Left ventricle myocardium inferior (tissue), 1 donor: ENCODE results near the gene NACA. TPM values are rescaled to one million over a fixed set of nuclear protein-coding genes. Genes with fewer than 3 reads are reported as not detected.
A peak's percentile ranks its signal among the peaks of the same experiment; 100 is the strongest.

Source experiments
- DNase-seq: peaks from one replicate; pipeline ENCODE4 v3.0.0-alpha.2; 2020
- H3K27ac ChIP-seq: fragments of 200-600 bp; replicated peaks from 2 replicates; pipeline ENCODE4 v1.8.0; 2021
- H3K27me3 ChIP-seq: fragments of 200-600 bp; 2 replicates; pipeline ENCODE4 v1.8.0; 2021; ENCODE audit warnings: low read depth
- H3K36me3 ChIP-seq: fragments of 200-600 bp; 2 replicates; pipeline ENCODE4 v1.8.0; 2021
- H3K4me1 ChIP-seq: fragments of 200-600 bp; 2 replicates; pipeline ENCODE4 v1.8.0; 2021
- H3K4me3 ChIP-seq: fragments of 200-600 bp; 2 replicates; pipeline ENCODE4 v1.8.0; 2021; ENCODE audit warnings: mild to moderate bottlenecking, moderate library complexity
- H3K9me3 ChIP-seq: fragments of 200-600 bp; replicated peaks from 2 replicates; pipeline ENCODE4 v1.8.0; 2021
- intact Hi-C: fragments of 100-400 bp; cut with micrococcal nuclease; formaldehyde crosslinking; loops from one replicate; pipeline ENCODE4 v1.11.0; 2022
- long read RNA-seq: library from polyadenylated mRNA; unstranded; transcript quantifications from one replicate; pipeline ENCODE4 v2.0.0, GENCODE V29; 2021
- total RNA-seq: library from RNA; stranded (reverse); fragmentation: NEBNext Ultra II Directional; extraction: Animal tissue kit (Norgen Biotek cat#: 25700); gene quantifications from one replicate; pipeline ENCODE4 v1.2.1, GENCODE V29; 2021
- TF ChIP-seq, protein P1 (sequence below): fragments of 200-600 bp; IDR thresholded peaks from 2 replicates; pipeline ENCODE4 v1.8.0; 2021; ENCODE audit warnings: antibody characterized with exemption, mild to moderate bottlenecking, borderline replicate concordance
- donor health status: DM: no; HTN: yes; CAD: no; lungs with severe emphysema.

Gene NACA
- total RNA-seq = 477 TPM
- long read RNA-seq, transcript NACA-201 (8 exons, 2,690 nt) = major isoform, 112 of 253 reads
- long read RNA-seq, transcript NACA-204 (8 exons, 802 nt) = minor isoform, 6 of 253 reads
- long read RNA-seq, transcript NACA-202 (8 exons, 1,059 nt) = minor isoform, 9 of 253 reads
- long read RNA-seq, partial matches to known transcripts = 112 of 253 reads
- long read RNA-seq, other reads (novel, unspliced or antisense) = 14 of 253 reads

DNA sequence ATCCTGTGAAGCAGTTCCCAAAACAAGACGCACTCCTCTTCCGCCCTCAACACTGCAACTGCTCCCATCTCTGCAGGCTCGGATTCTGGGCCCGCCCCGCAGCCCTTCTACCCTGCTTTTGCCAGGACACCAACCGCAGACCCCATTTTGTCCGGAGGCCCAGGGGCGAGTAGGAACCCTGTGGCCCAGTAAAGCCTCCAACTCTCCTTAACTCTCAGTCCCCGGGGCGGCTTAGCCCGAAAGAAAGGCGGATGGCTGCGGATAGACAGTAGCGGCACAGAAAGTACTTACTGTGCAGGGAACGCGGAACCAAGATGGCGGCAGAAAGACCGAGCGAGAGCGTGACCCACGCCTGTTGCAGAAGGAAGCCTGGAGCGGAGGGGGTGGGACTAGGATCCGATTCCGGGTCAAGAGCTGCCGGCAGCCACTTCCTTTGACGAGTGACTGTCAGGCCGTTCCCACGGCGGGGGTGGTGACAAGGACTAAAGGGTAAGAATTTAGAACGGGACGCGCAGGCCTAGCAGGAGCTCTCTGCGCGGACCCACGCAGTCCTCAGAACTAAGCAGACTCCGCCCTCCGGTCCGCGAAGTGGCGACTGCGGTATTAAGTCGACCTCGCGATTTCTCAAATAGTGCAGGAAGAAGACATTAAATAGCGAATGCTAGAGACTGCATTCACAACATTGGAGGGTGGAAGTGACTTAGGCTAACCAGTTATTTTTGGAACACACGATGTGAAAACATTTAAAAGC lies at the start of gene NACA:
NACA (minus strand) TSS at position 328 of the 751 bp plus-strand sequence. CDS start 778 bp downstream, outside the sequence.
- Histone ChIP-seq H3K36me3 (peaks cover 19% of the 10 kb centered on the region), H3K4me3 (peak within 1 kb of the TSS; percentile 82), H3K4me1 (peaks cover 49% of the 10 kb centered on the region), H3K9me3 (no peaks in the 10 kb centered on the region), H3K27me3 (no peaks in the 10 kb centered on the region), H3K27ac (peak within 1 kb of the TSS; percentile 95)
- intact Hi-C loops = loop anchor here (10.0 kb wide), 1 partner anchor 80 kb away; the partner anchor contains the start of gene ATP5F1B
- DNase-seq = peak; percentile 99
- TF ChIP-seq, protein P1, sequence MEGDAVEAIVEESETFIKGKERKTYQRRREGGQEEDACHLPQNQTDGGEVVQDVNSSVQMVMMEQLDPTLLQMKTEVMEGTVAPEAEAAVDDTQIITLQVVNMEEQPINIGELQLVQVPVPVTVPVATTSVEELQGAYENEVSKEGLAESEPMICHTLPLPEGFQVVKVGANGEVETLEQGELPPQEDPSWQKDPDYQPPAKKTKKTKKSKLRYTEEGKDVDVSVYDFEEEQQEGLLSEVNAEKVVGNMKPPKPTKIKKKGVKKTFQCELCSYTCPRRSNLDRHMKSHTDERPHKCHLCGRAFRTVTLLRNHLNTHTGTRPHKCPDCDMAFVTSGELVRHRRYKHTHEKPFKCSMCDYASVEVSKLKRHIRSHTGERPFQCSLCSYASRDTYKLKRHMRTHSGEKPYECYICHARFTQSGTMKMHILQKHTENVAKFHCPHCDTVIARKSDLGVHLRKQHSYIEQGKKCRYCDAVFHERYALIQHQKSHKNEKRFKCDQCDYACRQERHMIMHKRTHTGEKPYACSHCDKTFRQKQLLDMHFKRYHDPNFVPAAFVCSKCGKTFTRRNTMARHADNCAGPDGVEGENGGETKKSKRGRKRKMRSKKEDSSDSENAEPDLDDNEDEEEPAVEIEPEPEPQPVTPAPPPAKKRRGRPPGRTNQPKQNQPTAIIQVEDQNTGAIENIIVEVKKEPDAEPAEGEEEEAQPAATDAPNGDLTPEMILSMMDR = no peak

DNA sequence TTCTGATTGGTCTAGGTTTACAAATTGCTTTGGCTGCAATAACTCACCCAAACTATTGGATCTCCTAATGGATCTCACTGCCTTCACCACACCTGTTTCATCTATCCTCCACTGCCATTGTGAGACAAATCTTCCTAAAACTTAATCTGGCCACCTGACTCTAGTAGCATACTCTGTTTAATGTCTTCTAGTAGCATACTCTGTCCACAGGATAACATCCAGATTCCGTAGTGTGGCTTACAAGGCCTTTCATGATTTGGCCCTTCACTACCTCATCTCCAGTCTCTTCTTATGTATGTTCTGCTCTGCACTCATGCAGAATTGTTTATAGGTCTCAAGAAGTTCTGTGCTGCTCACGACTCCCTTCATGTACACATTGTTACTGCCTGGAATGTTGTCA lies 48.0 kb upstream of the NACA start:
- DNase-seq = no peak
- TF ChIP-seq, protein P1 = no peak
- Histone ChIP-seq H3K36me3 (no peaks in the 10 kb centered on the region), H3K27ac (no peak overlapping the region), H3K4me3 (no peak overlapping the region), H3K9me3 (peaks cover 9% of the 10 kb centered on the region), H3K4me1 (no peaks in the 10 kb centered on the region), H3K27me3 (no peaks in the 10 kb centered on the region)
- intact Hi-C loops = no loop called here

DNA sequence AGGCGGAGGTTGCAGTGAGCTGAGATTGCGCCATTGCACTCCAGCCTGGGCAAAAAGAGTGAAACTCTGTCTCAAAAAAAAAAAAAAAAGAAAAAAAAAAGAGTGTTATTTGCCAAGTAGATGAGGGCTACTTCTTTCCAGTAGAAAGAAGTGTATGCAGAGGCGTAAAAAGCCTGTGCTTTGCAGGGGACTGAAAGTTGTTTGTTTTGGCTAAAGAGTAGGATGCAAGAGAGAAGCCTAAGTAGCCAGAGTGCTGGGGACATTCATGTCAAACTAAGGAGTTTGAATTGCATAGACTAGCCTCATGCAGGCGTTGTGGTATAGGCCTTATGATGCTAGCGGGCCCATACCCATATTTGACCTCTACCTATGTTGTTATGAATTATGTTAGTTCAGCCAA lies 47.5 kb upstream of the NACA start:
- TF ChIP-seq, protein P1 = no peak
- H3K4me3 ChIP-seq = no peak overlapping the region
- peaks cover 9% of the 10 kb centered on the region for H3K9me3 ChIP-seq
- no peaks in the 10 kb centered on the region for H3K36me3 ChIP-seq
- no peak for DNase-seq
- intact Hi-C loops = no loop called here
- H3K4me1 ChIP-seq = no peaks in the 10 kb centered on the region
- H3K27ac ChIP-seq = no peak overlapping the region
- no peaks in the 10 kb centered on the region for H3K27me3 ChIP-seq

DNA sequence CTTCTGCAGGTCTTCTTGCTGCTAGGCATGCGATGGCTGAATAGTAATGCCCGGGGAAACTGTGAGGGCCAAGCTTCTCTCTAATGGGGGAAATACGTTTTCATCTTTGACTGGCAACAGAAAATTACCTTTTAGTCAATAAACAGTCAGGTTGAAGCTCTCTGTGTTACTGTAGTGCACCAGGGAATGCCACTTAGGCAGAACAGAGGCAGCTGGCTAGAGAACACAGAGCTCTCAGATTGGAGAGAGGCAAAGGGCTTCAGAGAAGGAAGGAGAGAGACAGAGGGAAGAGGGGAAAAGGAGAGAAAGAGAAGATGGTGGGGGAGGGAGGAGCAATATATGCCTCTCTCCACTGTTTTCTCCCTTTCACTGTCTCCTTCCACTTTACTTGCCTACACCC lies 44.8 kb upstream of the NACA start:
- Histone ChIP-seq H3K4me3 (no peak overlapping the region), H3K9me3 (no peaks in the 10 kb centered on the region), H3K27ac (no peak overlapping the region), H3K36me3 (no peaks in the 10 kb centered on the region), H3K4me1 (no peaks in the 10 kb centered on the region), H3K27me3 (no peaks in the 10 kb centered on the region)
- no peak for DNase-seq
- intact Hi-C loops = no loop called here
- TF ChIP-seq, protein P1 = no peak

DNA sequence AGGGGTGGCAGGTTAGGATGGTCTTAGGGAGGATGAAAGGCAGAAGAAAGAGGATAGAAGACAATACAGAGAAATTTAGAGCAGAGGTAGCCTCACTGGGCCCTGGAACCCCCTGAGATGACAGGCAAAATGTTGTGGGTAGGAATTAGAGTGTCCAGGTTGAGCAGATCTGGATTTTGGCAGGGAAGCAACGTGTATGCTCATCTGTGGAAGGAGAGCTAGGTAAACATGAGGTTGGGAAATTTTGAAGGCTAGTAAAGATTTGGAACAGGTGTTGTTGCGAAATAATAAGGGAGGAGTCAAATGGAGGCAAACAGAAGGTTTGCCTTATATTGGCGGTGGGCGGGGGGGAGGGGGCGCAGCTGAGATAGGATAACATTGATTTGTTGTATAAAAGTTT lies 43.3 kb upstream of the NACA start:
- TF ChIP-seq, protein P1 = no peak
- no peak overlapping the region for H3K4me3 ChIP-seq
- no peak for DNase-seq
- H3K27ac ChIP-seq = no peak overlapping the region
- H3K27me3 ChIP-seq = no peaks in the 10 kb centered on the region
- no peaks in the 10 kb centered on the region for H3K4me1 ChIP-seq
- H3K36me3 ChIP-seq = no peaks in the 10 kb centered on the region
- no peaks in the 10 kb centered on the region for H3K9me3 ChIP-seq
- intact Hi-C loops = no loop called here
